ENCODE measurements around the gene DLL3.
"Not testable (repeated sequence)": the region's sequence is repeated elsewhere in the genome, so short reads cannot be mapped to it uniquely, and the experiment has no call there.

Gene DLL3

GRCh38 chr19:39498798-39499642 is at the start of gene DLL3:
Gene DLL3, plus strand, starts transcription at chr19:39498947. Its CDS starts 28 bp downstream, at chr19:39498975.
- no peak within 1 kb of the TSS for H3K27ac ChIP-seq (ENCODE audit: low read length)
- H3K79me2 ChIP-seq (ENCODE audit: low read length), result no peaks in the 10 kb centered on the region
- H3K9me3 ChIP-seq (ENCODE audit: insufficient read depth, low read length), result no peaks in the 10 kb centered on the region
- H2AFZ ChIP-seq (ENCODE audit: low read depth, low read length), result peak within 1 kb of the TSS; percentile 96
- H3K27me3 ChIP-seq (ENCODE audit: low read depth, low read length), result peaks cover 12% of the 10 kb centered on the region
- TF ChIP-seq CTCF (IDR thresholded peaks at IDR 0.05; ENCODE audit: low read depth, low read length), result no peak
- no peak for TF ChIP-seq EZH2phosphoT487 (IDR thresholded peaks at IDR 0.05; ENCODE audit: low read depth)
- no peaks in the 10 kb centered on the region for H4K20me1 ChIP-seq (ENCODE audit: insufficient read depth, low read length)
- H3K9ac ChIP-seq (ENCODE audit: low read length), result peak within 1 kb of the TSS; percentile 45
- no peaks in the 10 kb centered on the region for H3K36me3 ChIP-seq (replicated peaks; ENCODE audit: low read depth, low read length)
- peaks cover 10% of the 10 kb centered on the region for H3K4me1 ChIP-seq (ENCODE audit: low read length)
- H3K4me3 ChIP-seq (ENCODE audit: low read length), result peak within 1 kb of the TSS; percentile 75
- peak within 1 kb of the TSS; percentile 96 for H3K4me2 ChIP-seq (ENCODE audit: low read length)

- Histone ChIP-seq H3K79me2 (ENCODE audit: low read length) (peaks cover 97% of the 10 kb centered on the region), H3K9me3 (ENCODE audit: insufficient read depth, low read length) (no peaks in the 10 kb centered on the region), H4K20me1 (ENCODE audit: insufficient read depth, low read length) (peaks cover 59% of the 10 kb centered on the region), H3K4me3 (ENCODE audit: low read length) (peak overlapping the region; percentile 29; the same call in 1 of the 2 replicates), H3K9ac (ENCODE audit: low read length) (no peak overlapping the region), H2AFZ (ENCODE audit: low read depth, low read length) (no peak overlapping the region), H3K27ac (ENCODE audit: low read length) (peak overlapping the region; percentile 5; the same call in 1 of the 2 replicates), H3K27me3 (ENCODE audit: low read depth, low read length) (no peaks in the 10 kb centered on the region), H3K4me2 (ENCODE audit: low read length) (peak overlapping the region; percentile 32), H3K36me3 (replicated peaks; ENCODE audit: low read depth, low read length) (peaks cover 59% of the 10 kb centered on the region), H3K4me1 (ENCODE audit: low read length) (peaks cover 40% of the 10 kb centered on the region)
- TF ChIP-seq CTCF (IDR thresholded peaks at IDR 0.05; ENCODE audit: low read depth, low read length) (no peak), EZH2phosphoT487 (IDR thresholded peaks at IDR 0.05; ENCODE audit: low read depth) (no peak)
Observed at GRCh38 chr19:39449116-39449797, 49.5 kb upstream of the DLL3 start.

GRCh38 chr19:39451257-39451656 is 47.5 kb upstream of the DLL3 start:
- not testable (repeated sequence) for H3K4me2 ChIP-seq (ENCODE audit: low read length); H3K9me3 ChIP-seq (ENCODE audit: insufficient read depth, low read length); H3K4me3 ChIP-seq (ENCODE audit: low read length); H3K9ac ChIP-seq (ENCODE audit: low read length); H2AFZ ChIP-seq (ENCODE audit: low read depth, low read length); H3K27ac ChIP-seq (ENCODE audit: low read length); H3K27me3 ChIP-seq (ENCODE audit: low read depth, low read length)
- Histone ChIP-seq H3K79me2 (ENCODE audit: low read length) (peaks cover 95% of the 10 kb centered on the region), H3K36me3 (replicated peaks; ENCODE audit: low read depth, low read length) (peaks cover 65% of the 10 kb centered on the region), H4K20me1 (ENCODE audit: insufficient read depth, low read length) (peaks cover 67% of the 10 kb centered on the region), H3K4me1 (ENCODE audit: low read length) (peaks cover 38% of the 10 kb centered on the region)

- no peaks in the 10 kb centered on the region for H3K9me3 ChIP-seq (ENCODE audit: insufficient read depth, low read length)
- H2AFZ ChIP-seq (ENCODE audit: low read depth, low read length), result no peak overlapping the region
- H3K27ac ChIP-seq (ENCODE audit: low read length), result no peak overlapping the region
- no peaks in the 10 kb centered on the region for H3K4me1 ChIP-seq (ENCODE audit: low read length)
- no peak overlapping the region for H3K4me2 ChIP-seq (ENCODE audit: low read length)
- TF ChIP-seq CTCF (IDR thresholded peaks at IDR 0.05; ENCODE audit: low read depth, low read length) (no peak), EZH2phosphoT487 (IDR thresholded peaks at IDR 0.05; ENCODE audit: low read depth) (no peak)
- H3K36me3 ChIP-seq (replicated peaks; ENCODE audit: low read depth, low read length), result peaks cover 66% of the 10 kb centered on the region
- no peak overlapping the region for H3K9ac ChIP-seq (ENCODE audit: low read length)
- H3K79me2 ChIP-seq (ENCODE audit: low read length), result peaks cover 12% of the 10 kb centered on the region; the same call in 1 of the 2 replicates
- peaks cover 6% of the 10 kb centered on the region; the same call in 1 of the 2 replicates for H4K20me1 ChIP-seq (ENCODE audit: insufficient read depth, low read length)
- no peaks in the 10 kb centered on the region for H3K27me3 ChIP-seq (ENCODE audit: low read depth, low read length)
- no peak overlapping the region for H3K4me3 ChIP-seq (ENCODE audit: low read length)
Observed at GRCh38 chr19:39463403-39463802, 35.3 kb upstream of the DLL3 start.

Measured in OCI-LY3 (cell line).